RWPE2 (cell line): Measurements from ENCODE around the gene DLG5.
A peak's percentile ranks its signal among the peaks of the same experiment; 100 is the strongest.

Experiments
- ATAC-seq: fragments of 200-7000 bp; cut with Tn5 transposase; 3 replicates; pipeline ENCODE4 v1.9.1; 2021; ENCODE audit warnings: low read depth
- DNase-seq: peaks from one replicate; pipeline ENCODE4 v3.0.0-alpha.2; 2020; ENCODE audit warnings: low spot score
- H3K27ac ChIP-seq: fragments of 450-650 bp; 2 replicates; pipeline ENCODE4 v1.5.1; 2017; ENCODE audit warnings: mild to moderate bottlenecking; ENCODE audit not compliant: poor library complexity, severe bottlenecking
- H3K27me3 ChIP-seq: fragments of 250-450 bp; sonication (Bioruptor Pico); 2 replicates; pipeline ENCODE4 v1.5.1; 2021; ENCODE audit warnings: mild to moderate bottlenecking, moderate library complexity; ENCODE audit not compliant: insufficient read depth, poor library complexity, severe bottlenecking
- H3K36me3 ChIP-seq: fragments of 250-450 bp; sonication (Bioruptor Pico); 2 replicates; pipeline ENCODE4 v1.5.1; 2020; ENCODE audit warnings: low read depth, mild to moderate bottlenecking, moderate library complexity
- H3K4me1 ChIP-seq: fragments of 250-450 bp; sonication (Bioruptor Pico); 2 replicates; pipeline ENCODE4 v1.5.1; 2021; ENCODE audit warnings: mild to moderate bottlenecking, moderate library complexity; ENCODE audit not compliant: insufficient read depth, poor library complexity, severe bottlenecking
- H3K4me3 ChIP-seq: fragments of 250-450 bp; sonication (Bioruptor Pico); 2 replicates; pipeline ENCODE4 v1.5.1; 2021; ENCODE audit warnings: mild to moderate bottlenecking, moderate library complexity; ENCODE audit not compliant: severe bottlenecking
- H3K9me3 ChIP-seq: fragments of 250-450 bp; sonication (Bioruptor Pico); 2 replicates; pipeline ENCODE4 v1.5.1; 2021; ENCODE audit warnings: mild to moderate bottlenecking, moderate library complexity; ENCODE audit not compliant: severe bottlenecking
- CTCF ChIP-seq: fragments of 450-650 bp; IDR thresholded peaks from one replicate; pipeline ENCODE4 v1.5.1; 2017; ENCODE audit warnings: mild to moderate bottlenecking, moderate library complexity; ENCODE audit not compliant: poor library complexity, severe bottlenecking

Gene DLG5

GRCh38 chr10:77819210-77820112 lies 107.1 kb downstream of the DLG5 start:
- H3K27me3 ChIP-seq, result no peaks in the 10 kb centered on the region
- peak; percentile 50 for ATAC-seq
- peaks cover 15% of the 10 kb centered on the region for H3K4me1 ChIP-seq
- no peaks in the 10 kb centered on the region for H3K9me3 ChIP-seq
- peak overlapping the region; percentile 49 for H3K27ac ChIP-seq
- no peak overlapping the region for H3K4me3 ChIP-seq
- DNase-seq, result no peak
- TF ChIP-seq CTCF, result no peak
- H3K36me3 ChIP-seq, result peaks cover 100% of the 10 kb centered on the region

- no peak for ATAC-seq
- Histone ChIP-seq H3K9me3 (no peaks in the 10 kb centered on the region), H3K36me3 (peaks cover 98% of the 10 kb centered on the region), H3K27ac (no peak overlapping the region), H3K4me3 (no peak overlapping the region), H3K27me3 (no peaks in the 10 kb centered on the region), H3K4me1 (peaks cover 15% of the 10 kb centered on the region)
- DNase-seq, result no peak
- no peak for TF ChIP-seq CTCF
Observed at GRCh38 chr10:77818378-77818777, 108.2 kb downstream of the DLG5 start.

GRCh38 chr10:77817541-77817940 lies 109.0 kb downstream of the DLG5 start:
- Histone ChIP-seq H3K4me3 (no peak overlapping the region), H3K9me3 (no peaks in the 10 kb centered on the region), H3K4me1 (peaks cover 15% of the 10 kb centered on the region), H3K27ac (no peak overlapping the region), H3K36me3 (peaks cover 97% of the 10 kb centered on the region), H3K27me3 (no peaks in the 10 kb centered on the region)
- DNase-seq (no peak), ATAC-seq (no peak)
- no peak for TF ChIP-seq CTCF

- H3K27ac ChIP-seq, result no peak overlapping the region
- no peaks in the 10 kb centered on the region for H3K27me3 ChIP-seq
- H3K4me1 ChIP-seq, result peaks cover 15% of the 10 kb centered on the region
- H3K4me3 ChIP-seq, result no peak overlapping the region
- no peak for TF ChIP-seq CTCF
- no peaks in the 10 kb centered on the region for H3K9me3 ChIP-seq
- DNase-seq, result no peak
- peaks cover 96% of the 10 kb centered on the region for H3K36me3 ChIP-seq
- no peak for ATAC-seq
Observed at GRCh38 chr10:77816311-77816710, 110.2 kb downstream of the DLG5 start.

- no peaks in the 10 kb centered on the region for H3K9me3 ChIP-seq
- no peak for ATAC-seq
- no peak overlapping the region for H3K4me3 ChIP-seq
- H3K4me1 ChIP-seq, result no peaks in the 10 kb centered on the region
- no peak for DNase-seq
- TF ChIP-seq CTCF, result no peak
- H3K27me3 ChIP-seq, result no peaks in the 10 kb centered on the region
- H3K27ac ChIP-seq, result no peak overlapping the region
- peaks cover 96% of the 10 kb centered on the region for H3K36me3 ChIP-seq
Observed at GRCh38 chr10:77812741-77813140, 113.8 kb downstream of the DLG5 start.
